ENCODE data around the gene DAPK3.
A peak's percentile ranks its signal among the peaks of the same experiment; 100 is the strongest.

Gene DAPK3

DNA sequence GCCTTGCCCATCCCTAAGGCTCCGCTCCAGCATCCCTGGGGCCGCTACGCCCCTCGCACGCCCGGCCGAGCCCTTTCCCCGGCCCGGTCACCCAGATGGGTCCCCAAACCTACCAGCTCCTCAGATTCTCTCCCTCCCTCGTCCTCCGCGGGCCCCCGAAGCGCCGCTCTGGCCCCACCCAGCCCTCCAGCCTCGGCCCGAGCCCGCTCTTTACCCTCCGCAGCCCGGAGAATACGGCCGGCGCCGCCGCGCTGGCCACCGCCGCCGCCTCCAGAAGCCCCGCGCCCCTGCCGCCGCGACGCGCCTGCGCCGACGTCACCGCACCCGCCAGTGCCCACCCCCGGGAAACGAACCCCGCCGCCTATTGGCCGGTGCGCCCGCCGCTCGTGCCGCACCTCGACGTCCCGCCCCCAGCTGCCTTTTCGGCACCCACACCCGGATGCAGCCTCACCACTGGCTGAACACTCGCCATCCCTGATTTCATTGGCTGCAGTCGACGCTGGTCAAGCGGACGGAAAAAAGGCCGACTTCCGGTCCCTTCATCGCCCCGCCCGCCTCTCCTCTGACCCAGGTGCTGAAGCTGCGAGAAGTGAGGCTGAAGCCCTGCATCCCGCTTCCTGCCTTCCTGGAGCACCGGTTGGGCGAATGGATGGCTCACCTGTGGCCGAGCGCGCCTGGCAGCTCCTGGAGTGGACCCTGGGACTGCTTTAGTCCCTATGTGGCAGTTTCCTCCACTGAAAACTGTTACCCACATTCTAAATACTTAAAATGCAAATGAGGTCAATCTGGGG lies at the start of gene DAPK3:
DAPK3 (minus strand) TSS at position 292 of the 791 bp plus-strand sequence. CDS start 1,364 bp downstream, outside the sequence.
- Histone ChIP-seq H3K27ac (ENCODE audit: low read length) (peak within 1 kb of the TSS; percentile 68), H3K9ac (ENCODE audit: low read depth, low read length) (peak within 1 kb of the TSS; percentile 97), H3K9me3 (ENCODE audit: insufficient read depth, low read depth, low read length) (no peaks in the 10 kb centered on the region), H3K27me3 (ENCODE audit: insufficient read depth, low read length) (no peaks in the 10 kb centered on the region), H3K4me1 (ENCODE audit: insufficient read depth, low read length) (peaks cover 12% of the 10 kb centered on the region; the same call in 1 of the 2 replicates), H3K36me3 (ENCODE audit: insufficient read depth, low read depth, low read length) (peaks cover 46% of the 10 kb centered on the region), H3K4me3 (ENCODE audit: low read length) (peak within 1 kb of the TSS; percentile 94)

DNA sequence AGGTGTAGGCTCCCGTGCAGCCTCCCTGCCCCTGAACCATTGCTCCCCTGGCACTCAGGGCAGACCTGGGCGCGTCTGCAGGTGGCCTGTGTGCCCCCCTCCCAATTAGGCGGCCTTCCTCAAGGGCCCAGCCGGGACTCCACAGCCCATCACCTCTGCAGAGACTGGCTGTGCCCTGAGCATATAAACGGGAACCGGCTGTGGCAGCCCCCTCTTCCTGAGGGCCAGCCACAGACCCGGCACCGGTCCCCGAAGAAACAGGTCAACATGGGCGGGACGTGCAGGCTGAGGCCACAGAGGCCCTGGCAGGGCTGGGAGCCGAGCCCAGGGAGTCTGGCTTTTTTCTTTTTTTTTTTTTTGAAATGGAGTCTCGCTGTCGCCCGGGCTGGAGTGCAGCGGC lies 48.7 kb upstream of the DAPK3 start:
- Histone ChIP-seq H3K36me3 (ENCODE audit: insufficient read depth, low read depth, low read length) (peaks cover 36% of the 10 kb centered on the region), H3K27ac (ENCODE audit: low read length) (no peak overlapping the region), H3K4me1 (ENCODE audit: insufficient read depth, low read length) (no peaks in the 10 kb centered on the region), H3K9me3 (ENCODE audit: insufficient read depth, low read depth, low read length) (no peaks in the 10 kb centered on the region), H3K9ac (ENCODE audit: low read depth, low read length) (no peak overlapping the region), H3K27me3 (ENCODE audit: insufficient read depth, low read length) (no peaks in the 10 kb centered on the region), H3K4me3 (ENCODE audit: low read length) (no peak overlapping the region)

DNA sequence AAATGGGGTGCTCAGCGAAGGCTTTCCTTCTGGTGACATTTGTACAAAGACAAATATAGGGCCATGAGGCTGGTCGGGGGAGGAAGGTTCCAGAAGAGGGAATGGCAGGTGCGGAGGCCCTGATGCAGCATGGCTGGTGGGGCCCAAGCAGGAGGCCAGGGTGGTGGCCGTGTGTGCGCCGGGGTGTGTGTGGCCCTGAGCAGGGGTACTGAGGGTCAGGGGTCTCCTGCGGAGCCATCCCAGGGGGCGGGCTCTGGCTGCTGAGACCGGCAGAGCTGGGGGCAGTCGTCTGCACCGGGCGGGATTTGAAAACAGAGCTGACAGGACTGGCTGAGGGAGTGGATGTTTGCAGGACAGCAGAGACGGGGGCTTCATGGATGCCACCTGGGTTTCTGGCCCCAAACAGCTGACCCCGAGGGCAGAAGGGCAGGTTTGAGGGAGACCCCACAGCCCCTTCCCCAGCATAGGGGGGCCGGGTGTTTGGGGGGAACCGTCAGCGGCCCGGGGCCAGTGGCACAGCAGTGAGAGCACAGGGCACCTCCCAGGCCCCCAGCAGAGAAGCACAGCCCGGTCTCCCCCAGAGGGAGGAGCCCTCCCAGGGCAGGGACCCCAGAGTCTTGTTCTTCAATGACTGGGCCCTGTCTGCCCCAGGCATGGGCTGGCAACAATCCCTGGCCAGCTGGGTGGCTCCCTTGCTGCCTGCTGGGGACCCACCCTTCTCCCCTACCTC lies 48.0 kb upstream of the DAPK3 start:
- H3K9ac ChIP-seq (ENCODE audit: low read depth, low read length) = no peak overlapping the region
- peaks cover 37% of the 10 kb centered on the region for H3K36me3 ChIP-seq (ENCODE audit: insufficient read depth, low read depth, low read length)
- H3K9me3 ChIP-seq (ENCODE audit: insufficient read depth, low read depth, low read length) = no peaks in the 10 kb centered on the region
- no peaks in the 10 kb centered on the region for H3K4me1 ChIP-seq (ENCODE audit: insufficient read depth, low read length)
- H3K4me3 ChIP-seq (ENCODE audit: low read length) = no peak overlapping the region
- H3K27ac ChIP-seq (ENCODE audit: low read length) = no peak overlapping the region
- H3K27me3 ChIP-seq (ENCODE audit: insufficient read depth, low read length) = no peaks in the 10 kb centered on the region

DNA sequence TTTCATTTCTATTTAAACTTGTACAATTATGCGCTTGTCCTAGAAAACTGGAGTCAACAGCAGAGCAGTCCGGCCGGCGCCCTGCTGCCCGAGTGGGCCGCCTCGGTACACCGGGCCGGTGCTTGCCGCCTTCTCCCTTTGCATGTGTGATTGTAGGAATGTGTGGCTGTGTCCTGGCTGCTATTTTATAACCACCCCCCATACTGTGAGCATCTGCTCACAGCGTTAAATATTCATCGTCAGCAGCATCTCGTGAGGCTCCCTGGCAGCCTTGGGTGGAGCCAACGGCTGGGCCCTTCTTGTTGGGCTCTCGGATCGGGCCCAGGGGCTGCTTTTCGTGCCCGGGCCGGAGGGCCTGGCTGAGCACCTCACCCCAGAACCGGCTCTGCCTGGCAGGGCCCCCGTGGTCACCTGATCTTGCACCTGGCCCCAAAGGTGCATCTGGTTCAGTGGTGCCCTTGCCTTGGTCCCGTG lies 47.3 kb upstream of the DAPK3 start:
- Histone ChIP-seq H3K36me3 (ENCODE audit: insufficient read depth, low read depth, low read length) (peaks cover 44% of the 10 kb centered on the region), H3K9ac (ENCODE audit: low read depth, low read length) (no peak overlapping the region), H3K9me3 (ENCODE audit: insufficient read depth, low read depth, low read length) (no peaks in the 10 kb centered on the region), H3K27ac (ENCODE audit: low read length) (no peak overlapping the region), H3K27me3 (ENCODE audit: insufficient read depth, low read length) (no peaks in the 10 kb centered on the region), H3K4me1 (ENCODE audit: insufficient read depth, low read length) (no peaks in the 10 kb centered on the region), H3K4me3 (ENCODE audit: low read length) (no peak overlapping the region)

DNA sequence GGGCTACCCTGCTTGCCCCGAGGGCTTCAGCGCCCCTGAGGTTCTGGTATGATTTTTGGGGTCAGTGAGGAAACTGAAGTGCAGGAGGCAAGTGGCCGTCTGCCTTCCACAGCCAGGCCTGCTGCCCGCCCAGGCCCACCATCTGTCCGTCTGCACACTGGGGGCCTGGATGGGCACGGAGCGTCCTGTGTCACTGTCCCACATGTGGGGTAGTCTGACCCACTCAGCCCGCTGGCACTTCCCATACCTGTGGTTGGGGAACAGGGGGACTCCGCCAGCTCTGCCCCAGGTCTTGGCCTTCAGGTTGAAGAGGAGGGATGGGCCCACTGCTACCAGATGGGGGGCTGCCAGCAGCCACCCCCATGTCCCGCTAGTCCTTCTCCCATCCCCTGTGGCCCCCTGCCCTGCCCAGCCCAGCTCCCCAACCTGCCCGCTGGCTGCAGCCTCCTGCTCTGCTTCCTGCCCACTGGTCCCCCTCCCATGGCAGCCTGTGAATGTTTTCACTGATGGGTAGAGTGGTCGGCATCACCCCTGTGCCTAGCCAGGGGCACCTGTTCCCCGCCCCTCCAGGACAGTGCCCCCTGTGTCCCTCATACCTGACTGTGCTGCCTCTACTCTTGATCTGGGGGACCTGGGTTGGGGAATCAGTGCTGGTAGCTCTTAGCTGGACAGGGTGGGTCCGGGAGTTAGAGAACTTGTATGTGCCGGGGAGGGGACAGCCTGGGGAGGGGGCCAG lies 46.2 kb upstream of the DAPK3 start:
- Histone ChIP-seq H3K27me3 (ENCODE audit: insufficient read depth, low read length) (no peaks in the 10 kb centered on the region), H3K27ac (ENCODE audit: low read length) (no peak overlapping the region), H3K36me3 (ENCODE audit: insufficient read depth, low read depth, low read length) (peaks cover 49% of the 10 kb centered on the region), H3K4me1 (ENCODE audit: insufficient read depth, low read length) (no peaks in the 10 kb centered on the region), H3K9me3 (ENCODE audit: insufficient read depth, low read depth, low read length) (no peaks in the 10 kb centered on the region), H3K9ac (ENCODE audit: low read depth, low read length) (no peak overlapping the region), H3K4me3 (ENCODE audit: low read length) (no peak overlapping the region)

DNA sequence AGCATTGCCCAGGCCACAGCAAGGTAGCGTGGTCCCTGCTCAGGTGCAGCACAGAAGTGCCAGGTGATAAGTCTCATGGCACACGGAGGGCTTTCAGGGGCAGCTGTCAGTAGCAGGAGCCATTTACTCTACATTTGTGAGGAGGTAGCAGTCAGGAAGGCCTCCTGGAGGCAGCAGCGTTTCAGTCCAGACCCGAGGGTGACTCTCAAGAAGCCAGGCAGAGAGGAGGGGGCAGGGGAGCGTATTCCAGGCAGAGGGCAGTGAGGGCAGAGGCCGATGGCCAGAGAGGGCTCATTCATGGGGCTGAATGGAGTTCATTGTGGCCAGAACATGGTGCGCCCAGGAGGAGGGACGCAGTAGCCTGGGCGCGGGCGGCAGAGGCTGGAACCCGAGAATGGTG lies 45.6 kb upstream of the DAPK3 start:
- H3K36me3 ChIP-seq (ENCODE audit: insufficient read depth, low read depth, low read length) = peaks cover 46% of the 10 kb centered on the region

DNA sequence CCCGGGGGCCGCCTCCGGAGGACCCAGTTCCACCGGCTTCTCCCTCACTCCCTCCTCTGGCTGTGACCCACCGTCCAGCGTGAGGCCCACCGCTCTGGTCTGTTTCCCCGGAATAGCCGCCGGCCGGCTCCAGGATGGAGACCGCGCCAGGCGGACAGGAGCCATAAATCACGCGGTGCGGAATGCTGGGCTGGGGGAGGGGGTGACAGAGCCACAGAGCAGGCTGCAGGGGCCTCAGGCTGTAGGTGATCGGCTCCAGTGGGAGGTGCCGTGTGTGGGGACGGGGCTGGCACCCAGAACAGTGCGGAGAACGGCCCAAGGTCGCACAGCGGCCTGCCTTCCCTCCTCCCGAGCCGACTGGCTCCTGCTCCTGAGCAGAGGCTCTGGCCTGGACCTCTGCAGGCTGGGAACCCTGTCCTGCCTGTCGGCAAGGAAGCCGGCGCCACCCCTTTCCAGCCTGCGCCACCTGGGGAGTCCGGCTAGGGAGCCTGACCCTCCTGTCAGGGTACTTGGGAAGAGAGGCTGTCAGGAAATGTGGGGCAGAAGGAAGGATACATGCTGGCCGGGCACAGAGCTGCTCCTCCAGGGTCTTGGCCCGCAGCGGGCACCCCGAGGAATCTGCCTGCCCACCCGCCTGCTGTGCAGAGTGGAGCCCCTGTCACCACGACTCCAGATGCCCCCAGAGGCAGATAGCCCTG lies 45.0 kb upstream of the DAPK3 start:
- Histone ChIP-seq H3K4me3 (ENCODE audit: low read length) (no peak overlapping the region), H3K27me3 (ENCODE audit: insufficient read depth, low read length) (no peaks in the 10 kb centered on the region), H3K4me1 (ENCODE audit: insufficient read depth, low read length) (no peaks in the 10 kb centered on the region), H3K9me3 (ENCODE audit: insufficient read depth, low read depth, low read length) (no peaks in the 10 kb centered on the region), H3K9ac (ENCODE audit: low read depth, low read length) (no peak overlapping the region), H3K27ac (ENCODE audit: low read length) (no peak overlapping the region), H3K36me3 (ENCODE audit: insufficient read depth, low read depth, low read length) (peaks cover 42% of the 10 kb centered on the region)

More for the DNA sequence above, 45.6 kb upstream of the DAPK3 start:
- Histone ChIP-seq H3K27ac (ENCODE audit: low read length) (no peak overlapping the region), H3K9me3 (ENCODE audit: insufficient read depth, low read depth, low read length) (no peaks in the 10 kb centered on the region), H3K9ac (ENCODE audit: low read depth, low read length) (no peak overlapping the region), H3K4me3 (ENCODE audit: low read length) (no peak overlapping the region), H3K4me1 (ENCODE audit: insufficient read depth, low read length) (no peaks in the 10 kb centered on the region), H3K27me3 (ENCODE audit: insufficient read depth, low read length) (no peaks in the 10 kb centered on the region)

DNA sequence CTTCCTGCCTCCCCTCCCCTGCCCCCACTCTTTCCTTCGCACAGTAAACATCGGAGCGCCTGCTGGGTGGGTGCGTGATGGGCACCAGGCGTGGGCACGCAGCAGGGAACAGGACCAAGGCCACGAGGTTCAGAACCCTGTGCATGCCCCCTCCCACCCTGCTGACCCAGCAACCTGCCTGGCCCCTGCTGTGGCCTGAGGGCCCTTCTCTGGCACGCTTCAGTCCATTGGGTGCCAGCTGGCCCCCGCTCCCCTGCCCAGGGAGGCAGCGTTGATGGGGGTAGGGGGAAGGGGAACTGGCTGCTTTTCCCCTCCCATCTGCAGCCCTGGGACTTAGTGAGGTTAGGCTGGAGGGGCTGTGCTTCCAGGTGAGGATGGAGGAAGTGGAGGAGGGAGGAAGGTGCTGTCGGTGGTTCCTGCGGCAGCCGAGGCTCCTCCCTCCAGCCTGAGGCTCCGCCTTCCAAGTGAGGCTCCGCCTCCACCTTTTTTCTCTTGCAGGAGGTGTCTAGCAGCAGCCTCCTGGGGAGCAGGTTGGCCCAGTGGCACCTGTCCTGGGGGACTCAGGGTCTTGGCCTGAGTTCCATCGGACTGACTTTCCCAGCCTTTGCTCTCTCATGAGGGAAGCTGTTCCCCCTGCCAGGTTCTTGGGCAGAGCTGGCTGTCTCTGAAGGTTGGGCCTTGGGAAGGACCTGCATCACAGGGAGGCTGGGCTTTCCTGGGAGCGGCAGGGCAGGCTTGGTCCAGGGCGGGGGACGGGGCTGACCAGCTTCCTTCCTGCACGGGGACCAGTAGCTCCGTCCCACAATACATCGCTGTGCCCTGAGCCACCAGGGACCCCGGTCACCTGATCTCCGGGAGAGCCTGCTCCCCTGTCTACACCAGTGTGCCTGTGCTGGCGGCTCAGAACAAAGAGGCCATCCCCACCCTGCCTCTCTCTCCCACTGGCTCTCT lies 43.9 kb upstream of the DAPK3 start:
- Histone ChIP-seq H3K4me1 (ENCODE audit: insufficient read depth, low read length) (no peaks in the 10 kb centered on the region), H3K36me3 (ENCODE audit: insufficient read depth, low read depth, low read length) (peaks cover 42% of the 10 kb centered on the region), H3K27ac (ENCODE audit: low read length) (no peak overlapping the region), H3K9me3 (ENCODE audit: insufficient read depth, low read depth, low read length) (no peaks in the 10 kb centered on the region), H3K4me3 (ENCODE audit: low read length) (no peak overlapping the region), H3K9ac (ENCODE audit: low read depth, low read length) (no peak overlapping the region), H3K27me3 (ENCODE audit: insufficient read depth, low read length) (no peaks in the 10 kb centered on the region)

DNA sequence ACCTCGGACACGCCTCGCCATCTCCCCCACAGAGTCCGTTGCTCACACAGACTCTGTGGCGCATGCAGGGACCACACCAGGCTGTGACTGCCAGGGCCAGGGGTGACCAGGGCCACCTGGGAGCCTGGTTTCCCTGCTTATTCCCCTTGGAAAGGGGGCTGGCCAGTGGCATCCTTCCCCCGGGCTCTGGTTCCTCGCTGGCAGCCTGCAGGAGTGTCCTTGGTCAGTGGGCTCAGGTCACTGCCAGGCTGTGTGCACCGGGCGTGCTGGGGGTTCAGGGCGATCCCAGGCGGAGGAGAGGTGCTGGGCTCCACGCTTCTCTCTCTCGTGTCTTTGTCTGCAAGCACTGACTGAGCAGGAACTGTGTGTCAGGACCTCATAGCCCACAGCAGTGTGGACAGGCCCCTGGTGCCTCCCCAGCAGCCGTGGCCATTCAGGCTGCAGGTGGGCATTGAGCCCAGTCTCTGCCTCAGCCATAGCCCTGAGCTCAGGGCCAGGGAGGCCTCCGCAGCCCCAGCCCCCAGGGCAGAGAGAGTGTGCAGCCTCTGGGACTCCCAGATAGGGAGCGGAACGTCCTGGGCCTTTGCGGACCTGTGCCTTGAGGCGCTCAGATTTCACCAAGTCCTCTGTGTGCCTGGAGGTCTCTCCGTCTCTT lies 43.1 kb upstream of the DAPK3 start:
- no peaks in the 10 kb centered on the region for H3K27me3 ChIP-seq (ENCODE audit: insufficient read depth, low read length)
- no peak overlapping the region for H3K27ac ChIP-seq (ENCODE audit: low read length)
- H3K9me3 ChIP-seq (ENCODE audit: insufficient read depth, low read depth, low read length) = no peaks in the 10 kb centered on the region
- no peak overlapping the region for H3K4me3 ChIP-seq (ENCODE audit: low read length)
- peaks cover 42% of the 10 kb centered on the region for H3K36me3 ChIP-seq (ENCODE audit: insufficient read depth, low read depth, low read length)
- H3K4me1 ChIP-seq (ENCODE audit: insufficient read depth, low read length) = no peaks in the 10 kb centered on the region
- H3K9ac ChIP-seq (ENCODE audit: low read depth, low read length) = no peak overlapping the region

DNA sequence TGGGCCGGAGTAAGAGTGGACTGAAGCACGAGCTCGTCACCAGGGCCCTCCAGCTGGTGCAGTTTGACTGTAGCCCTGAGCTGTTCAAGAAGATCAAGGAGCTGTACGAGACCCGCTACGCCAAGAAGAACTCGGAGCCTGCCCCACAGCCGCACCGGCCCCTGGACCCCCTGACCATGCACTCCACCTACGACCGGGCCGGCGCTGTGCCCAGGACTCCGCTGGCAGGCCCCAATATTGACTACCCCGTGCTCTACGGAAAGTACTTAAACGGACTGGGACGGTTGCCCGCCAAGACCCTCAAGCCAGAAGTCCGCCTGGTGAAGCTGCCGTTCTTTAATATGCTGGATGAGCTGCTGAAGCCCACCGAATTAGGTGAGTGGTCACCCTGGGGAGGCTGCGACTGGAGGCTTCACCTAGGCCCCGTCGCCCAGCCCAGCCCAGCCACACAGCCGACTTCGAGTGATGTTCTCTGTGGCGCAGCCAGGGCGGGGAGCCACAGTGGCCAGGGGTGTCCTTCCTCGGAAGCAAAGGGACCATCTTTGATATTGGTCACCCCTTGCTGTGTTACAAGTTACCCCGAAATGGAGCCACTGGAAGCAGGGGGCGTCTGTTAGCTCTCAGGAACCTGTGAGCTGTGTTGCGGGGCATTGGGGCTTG lies 42.2 kb upstream of the DAPK3 start:
- Histone ChIP-seq H3K4me1 (ENCODE audit: insufficient read depth, low read length) (no peaks in the 10 kb centered on the region), H3K9me3 (ENCODE audit: insufficient read depth, low read depth, low read length) (no peaks in the 10 kb centered on the region), H3K4me3 (ENCODE audit: low read length) (no peak overlapping the region), H3K36me3 (ENCODE audit: insufficient read depth, low read depth, low read length) (peaks cover 42% of the 10 kb centered on the region), H3K9ac (ENCODE audit: low read depth, low read length) (no peak overlapping the region), H3K27me3 (ENCODE audit: insufficient read depth, low read length) (no peaks in the 10 kb centered on the region), H3K27ac (ENCODE audit: low read length) (no peak overlapping the region)

All from iPS-20b (cell line).